ENCODE results near the gene DCXR. TPM values are rescaled to one million over a fixed set of nuclear protein-coding genes. Genes with fewer than 3 reads are reported as not detected.

The DCXR gene
- total and polyA plus RNA-seq, 2 of the 4 experiments (the other 2 are of a cell fraction): 36.6 to 139 TPM

- Histone ChIP-seq H3K14ac (replicated peaks; ENCODE audit: low read depth, low read length) (no peak overlapping the region), H3K18ac (ENCODE audit: low read depth, low read length) (no peak overlapping the region), H2AFZ (replicated peaks; ENCODE audit: low read length, poor library complexity) (no peak overlapping the region), H3K36me3 (ENCODE audit: control insufficient read depth, insufficient read depth, low read length) (peaks cover 83% of the 10 kb centered on the region), H4K91ac (ENCODE audit: insufficient read depth, low read depth, low read length) (no peak overlapping the region), H3K27me3 (ENCODE audit: control insufficient read depth, insufficient read depth, low read length) (no peaks in the 10 kb centered on the region), H3K9me1 (ENCODE audit: insufficient read depth, low read length) (no peaks in the 10 kb centered on the region), H3K4me2 (ENCODE audit: low read depth, low read length) (no peak overlapping the region), H2BK120ac (ENCODE audit: low read depth, low read length) (no peak overlapping the region), H4K5ac (ENCODE audit: low read depth, low read length) (no peak overlapping the region), H4K8ac (ENCODE audit: low read depth in 2 of 2, low read length in 2 of 2) (no peak overlapping the region), H3K27ac (ENCODE audit: insufficient read depth, low read length) (no peak overlapping the region), H2BK15ac (ENCODE audit: low read depth, low read length) (no peak overlapping the region), H3K4ac (ENCODE audit: low read depth, low read length) (no peak overlapping the region), H3K9me3 (ENCODE audit: control insufficient read depth, insufficient read depth, low read length) (no peaks in the 10 kb centered on the region), H2BK20ac (ENCODE audit: low read depth, low read length) (no peak overlapping the region), H3K23ac (ENCODE audit: low read depth, low read length) (no peak overlapping the region), H3K56ac (ENCODE audit: extremely low read depth, insufficient read depth, low read length) (no peak overlapping the region), H3K9ac (ENCODE audit: low read depth, low read length) (no peak overlapping the region), H2AK9ac (replicated peaks; ENCODE audit: low read depth, low read length, poor library complexity) (no peak overlapping the region), H3K4me1 (ENCODE audit: control insufficient read depth, insufficient read depth, low read length) (no peaks in the 10 kb centered on the region), H3K4me3 (ENCODE audit: insufficient read depth, low read depth, low read length) (no peak overlapping the region), H3K79me1 (ENCODE audit: low read depth in 1 of 2, low read length in 2 of 2) (no peaks in the 10 kb centered on the region), H2BK5ac (ENCODE audit: low read depth, low read length, poor library complexity, severe bottlenecking) (no peak overlapping the region), H4K20me1 (ENCODE audit: insufficient read depth, low read length) (no peaks in the 10 kb centered on the region; the same call in none of the 2 replicates), H2AK5ac (ENCODE audit: low read depth, low read length) (no peak overlapping the region)
- in situ Hi-C loops (cut with MboI; ENCODE audit: low sequenced_read_pairs): no loop called here
- dilution Hi-C loops (cut with HindIII; ENCODE audit: low sequenced_read_pairs, unreplicated experiment): no loop called here
- WGBS, 2 experiments (ENCODE audit: extremely low coverage in 2 of 2, insufficient read length in 1 of 2): 91% methylated on average over 10 of the region's 19 CpGs; no CpG with 5 or more reads in 1 of the 2 experiments
- POLR2A ChIA-PET (ENCODE audit: unreplicated experiment): no interaction called here
- CTCF ChIA-PET: no interaction called here
- intact Hi-C loops (cut with micrococcal nuclease): no loop called here
- DNase-seq: no peak
- no peak for TF ChIP-seq MAZ (IDR thresholded peaks at IDR 0.05; ENCODE audit: borderline replicate concordance, low read depth, low read length)
- TF ChIP-seq CTCF (conservative IDR thresholded peaks at IDR 0.05; ENCODE audit: low read depth, low read length): no peak
- no peak for TF ChIP-seq RCOR1 (IDR thresholded peaks at IDR 0.05; ENCODE audit: insufficient replicate concordance, low read length)
- TF ChIP-seq CEBPB (IDR thresholded peaks at IDR 0.05; ENCODE audit: low read depth, low read length): no peak
- no peak for TF ChIP-seq RFX5 (IDR thresholded peaks at IDR 0.05; ENCODE audit: low read depth, low read length)
- ATAC-seq (ENCODE audit: low read depth): no peak
- no TSS peak for BruUV-seq (replicated peaks)
Observed at GRCh38 chr17:82082456-82082855, 45.0 kb upstream of the DCXR start.

Measured in IMR-90 (cell line).